NB4 (cell line): ENCODE results near the gene KNL1.

Source experiments
- DNase-seq: peaks from one replicate; pipeline ENCODE4 v3.0.0; 2010; ENCODE audit warnings: low read depth
- H3K4me3 ChIP-seq: one replicate; pipeline ENCODE4 v1.5.1; 2011; ENCODE audit warnings: mild to moderate bottlenecking, low read depth, low read length, moderate library complexity
- MAX ChIP-seq: IDR thresholded peaks from 2 replicates; pipeline ENCODE4 v1.6.1; 2011; ENCODE audit warnings: low read depth, low read length
- MYC ChIP-seq: IDR thresholded peaks from 2 replicates; pipeline ENCODE4 v1.6.1; 2011; ENCODE audit warnings: low read depth, low read length
- POLR2A ChIP-seq: IDR thresholded peaks from 2 replicates; pipeline ENCODE4 v1.6.1; 2011; ENCODE audit warnings: mild to moderate bottlenecking; ENCODE audit not compliant: insufficient read length; ENCODE audit errors: extremely low read depth
- TF ChIP-seq, protein P1 (sequence below): IDR thresholded peaks from one replicate; pipeline ENCODE4 v1.5.1; 2012; ENCODE audit warnings: low read depth, low read length

Gene KNL1

GRCh38 chr15:40598126-40598525 lies 4.1 kb downstream of the KNL1 start:
- H3K4me3 ChIP-seq = no peak overlapping the region
- TF ChIP-seq POLR2A = no peak
- no peak for TF ChIP-seq MYC
- no peak for TF ChIP-seq MAX
- TF ChIP-seq, protein P1, sequence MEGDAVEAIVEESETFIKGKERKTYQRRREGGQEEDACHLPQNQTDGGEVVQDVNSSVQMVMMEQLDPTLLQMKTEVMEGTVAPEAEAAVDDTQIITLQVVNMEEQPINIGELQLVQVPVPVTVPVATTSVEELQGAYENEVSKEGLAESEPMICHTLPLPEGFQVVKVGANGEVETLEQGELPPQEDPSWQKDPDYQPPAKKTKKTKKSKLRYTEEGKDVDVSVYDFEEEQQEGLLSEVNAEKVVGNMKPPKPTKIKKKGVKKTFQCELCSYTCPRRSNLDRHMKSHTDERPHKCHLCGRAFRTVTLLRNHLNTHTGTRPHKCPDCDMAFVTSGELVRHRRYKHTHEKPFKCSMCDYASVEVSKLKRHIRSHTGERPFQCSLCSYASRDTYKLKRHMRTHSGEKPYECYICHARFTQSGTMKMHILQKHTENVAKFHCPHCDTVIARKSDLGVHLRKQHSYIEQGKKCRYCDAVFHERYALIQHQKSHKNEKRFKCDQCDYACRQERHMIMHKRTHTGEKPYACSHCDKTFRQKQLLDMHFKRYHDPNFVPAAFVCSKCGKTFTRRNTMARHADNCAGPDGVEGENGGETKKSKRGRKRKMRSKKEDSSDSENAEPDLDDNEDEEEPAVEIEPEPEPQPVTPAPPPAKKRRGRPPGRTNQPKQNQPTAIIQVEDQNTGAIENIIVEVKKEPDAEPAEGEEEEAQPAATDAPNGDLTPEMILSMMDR = no peak
- no peak for DNase-seq

GRCh38 chr15:40598672-40599071 lies 4.6 kb downstream of the KNL1 start:
- TF ChIP-seq POLR2A (no peak), MAX (no peak), MYC (no peak)
- TF ChIP-seq, protein P1 = no peak
- DNase-seq = no peak
- H3K4me3 ChIP-seq = no peak overlapping the region

GRCh38 chr15:40600956-40601355 lies 6.9 kb downstream of the KNL1 start:
- no peak for DNase-seq
- H3K4me3 ChIP-seq = no peak overlapping the region
- no peak for TF ChIP-seq MYC
- TF ChIP-seq, protein P1 = no peak
- no peak for TF ChIP-seq MAX
- TF ChIP-seq POLR2A = no peak

DNA sequence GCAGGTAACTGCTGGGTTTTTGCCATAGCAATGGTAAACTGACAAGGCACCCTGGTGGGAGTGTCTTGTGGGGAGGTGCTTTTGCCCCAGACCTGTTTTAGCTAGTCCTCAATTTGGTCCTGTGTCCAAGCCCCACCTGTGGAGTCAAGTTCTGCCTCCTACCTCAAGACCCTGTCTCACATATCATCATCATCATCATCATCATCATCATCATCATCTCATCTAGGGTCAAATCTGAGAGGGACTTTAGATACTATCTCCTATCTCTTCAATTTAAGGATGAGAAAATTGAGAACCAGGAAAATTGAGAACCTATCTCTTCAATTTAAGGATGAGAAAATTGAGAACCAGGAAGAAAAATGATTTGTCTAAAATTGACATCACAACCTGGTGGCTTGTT lies 9.9 kb downstream of the KNL1 start:
- no peak overlapping the region for H3K4me3 ChIP-seq
- TF ChIP-seq, protein P1 = no peak
- TF ChIP-seq POLR2A = no peak
- no peak for TF ChIP-seq MAX
- no peak for TF ChIP-seq MYC
- DNase-seq = no peak

GRCh38 chr15:40613080-40613479 lies 19.0 kb downstream of the KNL1 start:
- DNase-seq = no peak
- H3K4me3 ChIP-seq = no peak overlapping the region
- TF ChIP-seq, protein P1 = no peak
- no peak for TF ChIP-seq POLR2A

GRCh38 chr15:40618023-40618422 lies 24.0 kb downstream of the KNL1 start:
- no peak overlapping the region for H3K4me3 ChIP-seq

More at GRCh38 chr15:40618023-40618422, 24.0 kb downstream of the KNL1 start:
- TF ChIP-seq, protein P1 = no peak
- TF ChIP-seq POLR2A = no peak
- no peak for TF ChIP-seq MYC
- no peak for TF ChIP-seq MAX
- DNase-seq = peak; percentile 29
